HG03045 (cell line): Measurements from ENCODE around the gene ITGB5.

Source experiments
- ATAC-seq: cut with Tn5 transposase; IDR thresholded peaks from one replicate; pipeline ENCODE4 v1.9.1; 2021; ENCODE audit warnings: mild to moderate bottlenecking, moderate library complexity; ENCODE audit not compliant: unreplicated experiment

ITGB5 gene, protein sequence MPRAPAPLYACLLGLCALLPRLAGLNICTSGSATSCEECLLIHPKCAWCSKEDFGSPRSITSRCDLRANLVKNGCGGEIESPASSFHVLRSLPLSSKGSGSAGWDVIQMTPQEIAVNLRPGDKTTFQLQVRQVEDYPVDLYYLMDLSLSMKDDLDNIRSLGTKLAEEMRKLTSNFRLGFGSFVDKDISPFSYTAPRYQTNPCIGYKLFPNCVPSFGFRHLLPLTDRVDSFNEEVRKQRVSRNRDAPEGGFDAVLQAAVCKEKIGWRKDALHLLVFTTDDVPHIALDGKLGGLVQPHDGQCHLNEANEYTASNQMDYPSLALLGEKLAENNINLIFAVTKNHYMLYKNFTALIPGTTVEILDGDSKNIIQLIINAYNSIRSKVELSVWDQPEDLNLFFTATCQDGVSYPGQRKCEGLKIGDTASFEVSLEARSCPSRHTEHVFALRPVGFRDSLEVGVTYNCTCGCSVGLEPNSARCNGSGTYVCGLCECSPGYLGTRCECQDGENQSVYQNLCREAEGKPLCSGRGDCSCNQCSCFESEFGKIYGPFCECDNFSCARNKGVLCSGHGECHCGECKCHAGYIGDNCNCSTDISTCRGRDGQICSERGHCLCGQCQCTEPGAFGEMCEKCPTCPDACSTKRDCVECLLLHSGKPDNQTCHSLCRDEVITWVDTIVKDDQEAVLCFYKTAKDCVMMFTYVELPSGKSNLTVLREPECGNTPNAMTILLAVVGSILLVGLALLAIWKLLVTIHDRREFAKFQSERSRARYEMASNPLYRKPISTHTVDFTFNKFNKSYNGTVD

DNA sequence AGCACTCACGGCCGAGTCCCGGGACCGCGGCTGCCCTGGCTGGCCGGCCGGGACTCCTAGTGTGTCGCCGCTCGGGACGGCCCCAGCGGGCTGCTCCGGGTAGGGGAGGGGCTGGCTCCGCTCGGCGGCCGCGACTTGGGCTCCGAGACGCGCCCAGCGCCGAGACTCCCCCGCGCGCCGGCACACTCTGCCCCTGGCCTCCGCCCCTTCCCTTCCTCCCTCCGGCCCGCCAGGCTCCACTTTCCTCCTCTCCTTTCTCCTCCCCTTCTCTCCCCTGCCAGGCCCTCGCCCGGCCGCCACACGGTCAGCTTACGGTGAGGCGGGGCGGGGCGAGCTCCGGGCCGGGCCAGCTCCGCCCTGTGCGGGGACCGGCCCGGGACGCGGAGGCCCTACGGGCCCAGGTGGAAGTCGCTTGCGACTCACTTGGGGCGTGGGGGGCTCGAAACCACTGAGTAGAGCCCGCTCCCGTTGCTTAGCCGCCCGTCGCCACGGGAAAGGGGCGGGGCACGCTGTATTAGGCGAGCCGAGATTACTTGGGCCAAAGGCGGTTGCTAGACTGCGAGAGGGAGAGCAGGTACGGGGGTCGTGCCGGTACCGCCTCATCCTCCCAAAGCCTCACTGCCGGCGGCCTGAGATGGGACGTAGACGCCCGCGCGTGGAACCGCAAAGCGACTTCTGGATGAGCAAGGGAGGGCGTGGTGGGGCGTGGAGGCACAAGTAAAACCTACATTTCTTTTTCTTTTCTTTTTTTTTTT is at the start of gene ITGB5:
Gene ITGB5 (minus strand): TSS at position 189 of the 755 bp plus-strand sequence. CDS start 365 bp downstream, outside the sequence.
- peak; percentile 55 for ATAC-seq

DNA sequence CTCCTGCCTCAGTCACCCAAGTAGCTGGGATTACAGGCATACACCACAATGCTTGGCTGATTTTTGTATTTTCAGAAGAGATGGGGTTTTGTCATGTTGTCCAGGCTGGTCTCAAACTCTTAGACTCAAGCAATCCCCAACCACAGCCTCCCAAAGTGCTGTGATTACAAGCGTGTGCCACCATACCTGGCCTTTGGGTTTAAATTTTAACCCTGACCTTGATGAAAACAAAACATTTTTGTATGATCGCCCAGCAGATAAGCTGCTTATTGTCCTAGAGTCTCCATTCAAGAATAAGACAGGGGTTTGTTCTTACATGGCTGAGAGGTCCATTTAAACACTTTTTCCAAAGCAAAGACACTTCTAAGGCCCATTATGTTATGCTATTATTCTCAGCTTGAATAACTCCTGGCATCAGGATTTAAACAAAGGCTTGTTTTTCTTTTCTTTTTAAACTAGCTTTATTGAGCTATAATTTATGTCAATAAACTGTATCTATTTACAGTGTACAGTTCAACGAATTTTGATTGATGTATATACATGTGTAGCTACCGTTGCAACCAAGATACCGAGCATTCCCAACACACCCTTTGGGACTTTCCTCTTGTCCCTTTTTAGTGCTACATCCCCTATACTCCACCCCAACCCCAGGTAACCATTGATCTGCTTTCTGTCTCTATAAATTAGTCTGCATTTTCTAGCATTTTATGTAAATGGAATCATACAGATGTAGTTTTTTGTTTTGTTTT is 48.8 kb upstream of the ITGB5 start:
- no peak for ATAC-seq

DNA sequence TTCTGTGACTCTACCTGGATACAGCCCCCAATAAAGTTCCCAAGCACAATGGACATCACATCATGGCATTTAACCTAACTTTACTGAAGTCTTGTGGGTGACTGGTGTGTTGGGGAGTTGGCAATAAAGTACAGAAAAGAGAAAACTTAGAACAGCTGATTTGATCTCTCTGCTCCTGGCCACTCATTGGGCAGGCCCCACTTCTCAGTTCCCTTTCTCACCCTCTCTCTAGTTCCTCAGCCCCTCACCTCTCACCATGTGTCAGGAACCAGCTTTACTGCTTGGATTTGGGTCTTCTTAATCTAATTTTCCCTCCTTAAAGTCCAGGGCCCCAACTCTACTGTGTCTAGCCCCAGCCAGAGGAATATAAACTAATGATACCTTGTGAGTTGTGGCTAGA is 48.1 kb upstream of the ITGB5 start:
- no peak for ATAC-seq

DNA sequence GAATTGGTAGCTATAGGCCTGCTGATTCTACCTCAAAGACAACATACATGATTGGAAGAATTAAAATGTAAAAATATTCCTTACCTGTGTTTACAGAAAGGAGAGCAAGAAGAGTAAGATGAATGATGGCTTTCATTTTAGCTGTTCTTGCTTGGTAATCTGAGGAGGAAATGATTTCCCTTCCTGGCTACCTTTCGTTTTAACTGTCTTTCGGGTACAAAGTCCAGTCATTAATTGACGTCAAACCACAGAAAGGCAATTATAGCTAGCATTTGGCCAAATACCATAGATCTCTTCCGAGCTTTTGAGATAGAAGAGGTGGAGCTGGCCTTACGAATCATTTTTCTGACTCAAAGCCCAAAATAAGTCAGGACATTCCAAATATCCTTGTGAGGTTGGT is 47.4 kb upstream of the ITGB5 start, which contains the start of gene MUC13:
Gene MUC13 (minus strand): TSS at position 175 of the 400 bp plus-strand sequence. CDS start 39 bp downstream, at position 136.
- no peak for ATAC-seq

DNA sequence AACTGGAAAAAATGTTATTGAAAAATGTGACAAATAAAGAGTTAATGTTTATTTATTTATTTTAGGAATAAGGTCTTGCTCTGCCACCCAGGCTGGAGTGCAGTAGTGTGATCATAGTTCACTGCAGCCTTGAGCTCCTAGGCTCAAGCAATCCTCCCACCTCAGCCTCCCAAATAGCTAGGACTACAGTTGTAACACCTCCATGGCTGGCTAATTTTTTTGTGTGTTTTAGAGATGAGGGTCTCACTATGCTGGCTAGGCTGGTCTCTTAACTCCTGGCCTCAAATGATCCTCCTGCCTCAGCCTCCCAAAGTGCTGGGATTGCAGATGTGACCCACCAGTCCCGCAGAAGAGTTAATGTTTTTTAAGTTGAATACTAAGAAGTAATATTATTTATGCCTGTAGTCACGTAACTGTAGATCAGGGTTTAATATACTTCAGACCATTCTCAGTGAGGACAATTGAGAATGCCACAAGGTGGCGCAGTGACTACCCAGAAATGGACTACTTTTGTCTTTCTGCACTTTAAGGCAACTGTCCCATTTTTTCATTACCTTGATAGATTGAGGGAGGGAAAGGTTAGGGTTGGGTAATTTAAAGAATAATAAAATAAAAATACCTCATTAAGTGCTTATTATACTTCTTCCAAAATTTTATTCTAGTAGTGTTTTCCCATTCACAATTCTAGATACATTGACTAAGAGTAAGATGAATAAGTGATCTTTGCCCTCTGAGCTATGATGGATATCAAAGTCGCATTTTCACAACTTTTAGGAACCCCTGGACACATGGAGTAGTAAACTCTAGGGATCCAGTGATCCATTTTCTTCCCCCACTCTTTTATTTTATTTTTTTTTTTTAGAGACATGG is 41.4 kb upstream of the ITGB5 start:
- no peak for ATAC-seq

DNA sequence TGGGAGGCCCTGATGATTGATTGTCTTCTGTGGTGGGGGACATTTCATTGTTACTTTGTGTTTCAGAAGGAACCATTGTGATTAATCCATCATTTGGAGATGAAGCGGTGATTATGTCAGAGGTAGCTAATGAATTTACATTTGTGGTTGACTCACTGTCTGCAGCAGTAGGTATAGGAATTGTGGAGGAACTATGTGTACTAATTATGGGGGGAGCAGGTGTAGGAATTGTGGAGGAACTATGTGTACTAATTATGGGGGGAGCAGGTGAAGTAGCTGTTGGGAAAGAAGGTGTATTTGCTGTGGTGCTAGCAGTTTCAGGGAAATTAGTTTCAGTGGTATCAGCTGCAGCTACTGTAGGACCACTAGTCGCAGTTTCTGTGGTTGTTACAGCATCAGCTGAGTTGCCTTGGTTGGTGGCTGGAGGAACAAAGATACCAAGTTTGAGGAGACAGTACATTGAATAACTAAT is 40.4 kb upstream of the ITGB5 start:
- ATAC-seq: peak; percentile 71

DNA sequence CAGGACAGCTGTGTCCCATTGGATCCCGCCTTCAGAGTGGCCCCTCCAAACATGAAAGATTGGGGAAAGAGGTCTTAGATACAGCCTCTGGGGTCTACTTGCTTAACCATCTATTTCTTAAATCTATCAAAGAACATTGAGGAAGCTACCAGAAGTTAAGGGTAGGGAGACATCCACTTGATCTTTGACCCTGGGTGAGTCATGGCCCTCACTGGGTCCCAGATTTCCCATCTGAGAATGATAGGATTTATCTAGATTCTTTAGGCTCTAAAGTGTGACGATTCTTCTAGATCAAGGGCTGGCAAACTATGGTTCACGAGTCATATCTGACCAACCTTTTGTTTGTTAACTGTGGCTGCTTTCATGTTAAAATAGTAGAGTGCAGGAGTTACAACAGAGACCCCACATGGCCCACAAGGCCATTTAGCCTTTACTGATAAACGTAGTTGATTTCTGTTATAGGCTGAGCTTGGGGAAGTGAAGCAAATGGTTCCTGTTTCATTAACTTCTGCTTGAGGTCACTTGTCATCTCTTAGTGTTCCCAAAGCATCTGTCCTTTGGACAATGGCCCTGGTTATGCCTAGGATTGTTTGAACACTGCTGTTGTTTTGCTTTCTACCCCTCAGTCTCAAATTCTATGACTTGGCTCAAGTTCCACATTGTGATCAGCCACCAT is 39.4 kb upstream of the ITGB5 start:
- no peak for ATAC-seq

DNA sequence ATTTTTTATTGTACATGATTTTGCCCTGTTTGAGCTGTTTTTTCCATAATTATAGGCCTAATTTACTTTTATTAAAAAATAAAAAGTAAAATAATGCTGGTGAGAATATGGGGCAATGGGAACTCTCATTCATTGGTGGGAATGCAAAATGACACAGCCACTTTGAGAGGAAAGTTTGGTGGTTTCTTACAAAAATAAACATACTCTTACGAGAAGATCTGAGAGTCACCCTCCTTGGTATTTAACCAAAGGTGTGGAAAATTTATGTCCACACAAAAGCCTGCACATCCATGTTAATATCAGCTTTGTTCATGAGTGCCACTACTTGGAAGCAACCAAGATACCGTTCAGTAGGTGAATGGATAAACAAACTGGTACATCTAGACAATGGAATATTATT is 37.6 kb upstream of the ITGB5 start:
- ATAC-seq: no peak

DNA sequence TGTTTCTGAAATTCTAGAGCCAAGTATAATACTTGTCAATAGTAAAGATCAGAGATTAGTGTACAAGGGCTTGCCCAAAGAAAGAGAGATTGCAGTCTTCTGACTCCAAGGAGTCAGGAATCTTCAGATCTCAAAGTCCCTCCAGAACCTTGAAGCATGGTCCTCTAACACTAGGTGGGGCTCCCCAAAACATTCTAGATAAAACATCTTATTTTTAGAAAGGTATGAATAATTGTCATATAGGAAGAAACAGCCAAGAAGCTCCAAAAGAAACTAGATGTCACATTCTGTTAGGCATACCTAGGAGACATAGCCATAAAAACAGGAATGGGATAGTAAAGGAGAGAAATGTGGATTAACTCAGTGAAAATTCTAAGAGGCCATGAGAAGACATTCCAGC is 36.7 kb upstream of the ITGB5 start:
- no peak for ATAC-seq

DNA sequence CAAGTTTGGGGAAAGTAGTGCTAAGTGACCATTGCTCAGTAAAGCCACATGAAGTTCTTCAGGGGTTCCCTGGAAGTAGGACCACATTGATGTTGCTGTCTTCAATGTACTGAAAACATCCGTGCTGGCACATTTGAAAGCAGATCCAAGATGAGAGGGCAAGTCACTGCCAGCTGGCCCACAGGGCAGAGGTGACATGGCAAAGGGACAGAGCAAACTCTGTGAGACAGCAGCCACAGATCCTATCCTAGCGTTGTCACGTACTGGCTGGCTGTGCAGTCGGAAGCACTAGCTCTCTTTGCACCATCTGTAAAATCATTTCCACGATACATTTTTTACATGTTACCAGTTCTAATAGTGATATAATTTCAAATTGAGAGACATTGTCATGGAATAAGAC is 33.6 kb upstream of the ITGB5 start:
- ATAC-seq: no peak

DNA sequence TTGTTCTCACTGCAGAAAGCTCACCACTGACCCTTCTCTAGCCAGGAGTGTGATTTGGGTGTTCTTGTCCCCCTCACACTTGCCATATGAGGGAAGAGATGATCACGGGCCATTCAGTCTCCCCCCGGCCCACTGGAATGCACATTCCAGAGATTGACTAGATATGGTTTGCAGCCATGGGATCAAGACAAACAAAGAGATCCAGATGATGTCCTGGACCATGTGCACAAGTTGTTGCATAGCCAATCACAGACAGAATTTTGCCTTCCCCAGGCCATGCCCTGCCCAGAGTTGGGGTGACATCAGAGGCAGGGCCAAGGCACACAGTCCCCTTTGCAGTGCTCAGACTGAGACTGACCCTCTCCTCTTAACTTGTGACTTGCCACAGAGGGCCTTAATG is 32.6 kb upstream of the ITGB5 start:
- ATAC-seq: no peak

DNA sequence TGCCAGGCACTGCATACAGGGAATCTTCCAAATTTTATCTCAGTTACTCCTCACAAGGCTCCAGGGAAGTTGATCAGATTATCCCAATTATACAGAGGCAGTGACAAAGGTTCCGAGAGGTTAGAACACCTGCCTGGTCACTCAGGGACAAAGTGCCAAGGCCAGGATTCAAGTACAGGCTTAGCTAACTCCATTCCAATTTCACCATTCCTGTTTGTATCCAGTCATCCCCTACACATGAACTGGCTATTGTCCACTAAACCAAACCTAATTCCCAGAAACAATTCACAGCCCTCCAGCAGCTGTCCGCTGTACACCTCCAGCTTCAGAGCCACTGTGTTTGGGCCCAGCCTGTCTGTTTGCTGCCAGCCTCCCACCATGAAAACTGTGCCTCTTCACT is 31.4 kb upstream of the ITGB5 start:
- ATAC-seq: no peak

DNA sequence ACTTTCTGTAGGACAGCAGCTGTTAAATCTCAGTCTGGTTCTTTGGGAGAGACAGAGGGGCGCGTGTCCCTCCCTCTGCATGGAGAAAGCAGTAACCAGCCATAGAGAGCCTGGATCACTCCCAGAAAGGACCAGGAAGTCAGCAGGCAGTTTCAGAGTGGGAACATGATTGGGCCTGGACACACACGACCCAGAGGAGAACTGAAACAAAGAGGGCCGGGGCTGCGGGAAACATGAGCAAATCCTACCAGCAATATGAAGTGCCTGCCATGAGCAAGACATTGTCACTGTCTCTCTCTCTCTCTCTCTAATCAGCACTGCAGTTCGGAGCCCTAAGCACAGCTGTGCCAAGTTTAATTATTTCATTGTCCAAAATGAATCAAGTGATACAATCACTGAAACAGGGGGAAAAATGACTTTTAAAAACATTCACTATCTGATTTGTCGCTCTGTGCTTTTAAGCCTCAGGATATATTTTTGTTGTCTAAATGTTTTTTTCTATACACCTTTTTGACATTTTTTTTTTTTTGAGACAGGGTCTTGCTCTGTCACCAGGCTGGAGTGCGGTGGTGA is 29.8 kb upstream of the ITGB5 start:
- no peak for ATAC-seq

DNA sequence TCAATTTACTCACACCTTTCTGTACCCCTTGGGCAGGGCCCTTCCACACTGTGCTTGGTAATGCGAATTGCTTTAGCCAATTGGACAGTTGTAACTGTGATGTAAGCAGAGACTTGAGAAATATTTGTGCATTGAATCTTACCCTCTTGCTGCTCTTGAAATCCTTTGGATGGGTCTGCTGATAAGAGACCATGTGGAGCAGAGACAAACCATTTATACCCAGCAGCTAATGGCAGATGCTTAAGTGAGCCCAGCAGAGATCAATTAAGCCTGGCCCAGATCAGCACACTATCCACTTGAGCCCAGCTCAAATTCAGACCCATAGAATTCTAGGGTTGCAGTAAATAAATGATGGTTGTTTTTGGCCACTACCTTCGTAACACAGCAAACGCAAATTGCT is 28.1 kb upstream of the ITGB5 start:
- no peak for ATAC-seq

DNA sequence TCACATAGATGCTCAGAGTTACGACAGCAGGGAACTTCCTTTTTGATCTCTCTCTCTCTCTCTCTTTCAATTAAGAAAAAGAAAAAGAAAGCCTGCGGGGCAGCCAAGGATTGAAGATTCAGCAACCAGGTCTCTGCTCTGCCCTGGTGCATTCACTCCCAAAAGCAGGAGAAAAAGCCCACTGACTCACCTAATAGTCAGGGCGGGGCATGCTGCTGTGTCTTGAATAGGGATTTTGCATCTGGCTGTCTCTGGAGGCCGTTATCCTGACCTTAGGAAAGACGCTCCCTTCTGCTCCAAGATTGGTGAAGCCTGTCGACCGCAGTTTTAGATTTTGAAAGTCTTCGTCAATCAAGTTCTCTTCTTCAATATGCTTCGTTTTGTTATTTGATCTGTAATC is 20.8 kb upstream of the ITGB5 start:
- ATAC-seq: no peak

DNA sequence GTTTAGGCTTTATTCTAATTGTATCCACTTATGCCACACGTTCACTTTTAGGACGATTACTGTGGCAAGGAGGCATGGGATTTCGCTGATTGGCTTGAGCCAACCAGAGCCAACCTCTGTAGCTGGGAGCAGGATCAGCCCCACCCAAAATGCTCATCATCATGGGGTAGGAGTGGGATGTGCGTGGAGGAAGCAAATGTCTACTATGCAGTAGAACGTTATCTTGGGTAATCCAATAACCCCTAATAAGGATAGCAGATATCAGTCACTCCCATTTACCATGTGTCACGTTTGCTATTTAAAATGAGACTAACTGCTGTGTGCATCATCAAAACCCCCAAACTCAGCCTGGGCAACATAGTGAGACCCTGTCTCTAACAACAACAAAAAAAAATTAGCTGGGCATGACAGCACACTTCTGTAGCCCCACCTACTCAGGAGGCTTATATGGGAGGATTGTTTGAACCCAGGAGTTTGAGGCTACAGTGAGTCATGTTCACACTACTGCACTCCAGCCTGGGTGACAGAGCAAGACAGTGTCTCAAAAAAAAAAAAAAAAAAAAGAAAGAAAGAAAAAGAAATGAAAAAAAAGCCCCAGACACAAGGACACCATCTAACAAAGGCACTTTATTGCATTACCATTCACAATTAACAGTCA is 17.8 kb upstream of the ITGB5 start:
- ATAC-seq: no peak

DNA sequence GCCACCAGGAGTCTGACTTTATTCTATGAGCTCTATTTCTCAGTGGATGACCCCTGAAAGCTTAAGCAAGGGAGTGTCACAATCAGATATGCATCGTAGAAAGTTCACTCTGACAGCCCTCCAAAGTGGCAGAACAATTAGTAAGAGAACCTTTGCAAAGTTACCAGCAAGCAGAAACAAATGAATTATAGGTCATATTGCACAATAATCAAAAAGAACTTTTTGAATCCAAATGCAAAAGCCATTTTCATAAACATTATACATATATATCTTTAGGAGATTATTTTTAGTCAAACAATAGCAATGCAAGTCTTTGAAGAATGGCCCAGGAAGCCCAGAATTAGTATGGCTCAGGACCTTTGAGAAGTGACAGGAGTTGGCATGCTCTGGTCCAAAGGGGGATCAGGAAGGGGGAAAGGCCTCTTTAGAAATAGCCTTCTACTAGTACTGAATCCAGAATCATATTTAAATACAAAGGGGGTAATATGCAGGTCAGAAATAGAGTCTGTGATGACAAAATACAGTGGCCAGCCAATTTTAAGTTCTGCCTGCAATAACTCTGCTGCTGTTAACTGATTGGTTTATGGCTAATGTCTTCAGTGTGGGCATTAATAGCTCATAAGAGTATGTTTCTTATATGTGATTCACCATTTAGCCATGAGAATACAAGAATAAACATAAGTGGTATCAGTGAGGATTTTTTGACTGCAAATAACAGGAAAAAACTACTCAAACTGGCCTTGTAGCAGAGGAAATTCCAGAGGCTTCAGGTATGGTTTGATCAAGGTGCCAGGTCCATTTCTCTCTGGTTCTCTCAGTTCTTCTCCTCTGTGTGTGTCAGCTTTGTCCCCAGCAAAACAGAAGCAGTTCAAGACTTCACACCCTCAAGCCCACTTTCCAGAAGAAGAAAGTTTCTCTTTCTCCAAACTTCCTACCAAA is 17.0 kb upstream of the ITGB5 start:
- no peak for ATAC-seq
